ENCODE data around the gene DACT2. TPM values are rescaled to one million over a fixed set of nuclear protein-coding genes. Genes with fewer than 3 reads are reported as not detected.

DACT2 gene
- total and polyA plus RNA-seq, 2 experiments from 2014 or later = not detected

- H3K4me2 ChIP-seq (ENCODE audit: unreplicated experiment) = no peak overlapping the region
- DNase-seq = no peak
- H3K36me3 ChIP-seq (ENCODE audit: low read depth) = no peaks in the 10 kb centered on the region
- H3K4me3 ChIP-seq = no peak overlapping the region
- H3K27me3 ChIP-seq (replicated peaks; ENCODE audit: insufficient read depth) = no peaks in the 10 kb centered on the region; the same call in 1 of the 2 replicates
- in situ Hi-C loops (cut with MboI) = no loop called here
- no peaks in the 10 kb centered on the region for H3K9me3 ChIP-seq (ENCODE audit: low read depth)
- TF ChIP-seq EZH2phosphoT487 (IDR thresholded peaks at IDR 0.05; ENCODE audit: insufficient read depth, low read depth) (no peak), EZH2 (IDR thresholded peaks at IDR 0.05; ENCODE audit: insufficient read depth, poor library complexity, severe bottlenecking) (no peak)
- WGBS, 2 experiments (ENCODE audit: low coverage in 1 of 2, low lambda C conversion rate in 2 of 2, missing lambda C conversion rate in 2 of 2) = 56 to 63% methylated on average over 12 of the region's 12 CpGs
- no peaks in the 10 kb centered on the region for H3K9me2 ChIP-seq (ENCODE audit: insufficient read depth)
- no peak overlapping the region for H3K27ac ChIP-seq
- H3K79me2 ChIP-seq (ENCODE audit: insufficient read depth) = no peaks in the 10 kb centered on the region
- no peaks in the 10 kb centered on the region for H3K4me1 ChIP-seq (ENCODE audit: insufficient read depth)
- no peaks in the 10 kb centered on the region for H3F3A ChIP-seq (ENCODE audit: insufficient read depth)
- no peaks in the 10 kb centered on the region for H4K20me1 ChIP-seq (ENCODE audit: insufficient read depth)
- no peak overlapping the region for H2AFZ ChIP-seq
- H3K9ac ChIP-seq = no peak overlapping the region
These were observed 1.5 kb downstream of the DACT2 start for GRCh38 chr6:168318090-168318489.

- Histone ChIP-seq H3K4me2 (ENCODE audit: unreplicated experiment) (no peak overlapping the region), H3K9ac (no peak overlapping the region), H4K20me1 (ENCODE audit: insufficient read depth) (no peaks in the 10 kb centered on the region), H2AFZ (no peak overlapping the region), H3K4me3 (no peak overlapping the region), H3K27me3 (replicated peaks; ENCODE audit: insufficient read depth) (no peaks in the 10 kb centered on the region; the same call in 1 of the 2 replicates), H3K36me3 (ENCODE audit: low read depth) (no peaks in the 10 kb centered on the region), H3K79me2 (ENCODE audit: insufficient read depth) (no peaks in the 10 kb centered on the region), H3K4me1 (ENCODE audit: insufficient read depth) (no peaks in the 10 kb centered on the region), H3K9me2 (ENCODE audit: insufficient read depth) (no peaks in the 10 kb centered on the region), H3K27ac (no peak overlapping the region), H3K9me3 (ENCODE audit: low read depth) (no peaks in the 10 kb centered on the region), H3F3A (ENCODE audit: insufficient read depth) (no peaks in the 10 kb centered on the region)
- no peak for DNase-seq
- 67 to 71% methylated on average over 5 of the region's 5 CpGs for WGBS, 2 experiments (ENCODE audit: low coverage in 1 of 2, low lambda C conversion rate in 2 of 2, missing lambda C conversion rate in 2 of 2)
- in situ Hi-C loops (cut with MboI) = no loop called here
- TF ChIP-seq EZH2 (IDR thresholded peaks at IDR 0.05; ENCODE audit: insufficient read depth, poor library complexity, severe bottlenecking) (no peak), EZH2phosphoT487 (IDR thresholded peaks at IDR 0.05; ENCODE audit: insufficient read depth, low read depth) (no peak)
These were observed 4.0 kb downstream of the DACT2 start for GRCh38 chr6:168315596-168315995.

DNA sequence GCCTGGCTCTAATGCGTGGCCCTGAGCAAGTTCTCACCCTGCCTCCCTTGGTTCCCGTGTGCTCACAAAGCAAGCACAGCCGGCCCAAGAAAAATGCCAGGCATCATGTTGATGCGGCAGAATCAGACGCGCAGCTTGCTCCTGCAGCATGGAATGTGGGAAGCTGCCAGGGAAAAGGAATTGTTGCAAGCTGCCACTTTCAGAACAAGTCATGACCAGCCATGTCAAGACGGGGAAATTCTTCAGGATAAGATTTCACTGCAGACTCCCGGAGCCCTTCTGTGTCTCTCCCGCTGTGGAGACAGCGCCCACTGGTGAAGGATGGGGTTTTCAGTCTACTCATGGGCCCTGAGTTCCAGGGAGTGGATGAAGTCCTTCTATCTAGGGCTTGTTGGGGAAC lies 4.6 kb downstream of the DACT2 start:
- DNase-seq = peak; percentile 12
- Histone ChIP-seq H3F3A (ENCODE audit: insufficient read depth) (no peaks in the 10 kb centered on the region), H3K27ac (no peak overlapping the region), H3K4me2 (ENCODE audit: unreplicated experiment) (no peak overlapping the region), H3K4me3 (no peak overlapping the region), H3K9me2 (ENCODE audit: insufficient read depth) (no peaks in the 10 kb centered on the region), H3K4me1 (ENCODE audit: insufficient read depth) (no peaks in the 10 kb centered on the region), H4K20me1 (ENCODE audit: insufficient read depth) (no peaks in the 10 kb centered on the region), H2AFZ (no peak overlapping the region), H3K9me3 (ENCODE audit: low read depth) (no peaks in the 10 kb centered on the region), H3K79me2 (ENCODE audit: insufficient read depth) (no peaks in the 10 kb centered on the region), H3K9ac (no peak overlapping the region), H3K27me3 (replicated peaks; ENCODE audit: insufficient read depth) (no peaks in the 10 kb centered on the region; the same call in 1 of the 2 replicates), H3K36me3 (ENCODE audit: low read depth) (no peaks in the 10 kb centered on the region)
- TF ChIP-seq EZH2 (IDR thresholded peaks at IDR 0.05; ENCODE audit: insufficient read depth, poor library complexity, severe bottlenecking) = no peak
- TF ChIP-seq EZH2phosphoT487 (IDR thresholded peaks at IDR 0.05; ENCODE audit: insufficient read depth, low read depth) = no peak
- in situ Hi-C loops (cut with MboI) = no loop called here
- 9 to 14% methylated on average over 10 of the region's 10 CpGs for WGBS, 2 experiments (ENCODE audit: low coverage in 1 of 2, low lambda C conversion rate in 2 of 2, missing lambda C conversion rate in 2 of 2)

- H3F3A ChIP-seq (ENCODE audit: insufficient read depth) = no peaks in the 10 kb centered on the region
- H3K4me1 ChIP-seq (ENCODE audit: insufficient read depth) = no peaks in the 10 kb centered on the region
- no peak overlapping the region for H3K9ac ChIP-seq
- no peak overlapping the region for H3K4me3 ChIP-seq
- no peaks in the 10 kb centered on the region; the same call in 1 of the 2 replicates for H3K27me3 ChIP-seq (replicated peaks; ENCODE audit: insufficient read depth)
- no peaks in the 10 kb centered on the region for H4K20me1 ChIP-seq (ENCODE audit: insufficient read depth)
- H2AFZ ChIP-seq = no peak overlapping the region
- H3K36me3 ChIP-seq (ENCODE audit: low read depth) = no peaks in the 10 kb centered on the region
- no peaks in the 10 kb centered on the region for H3K79me2 ChIP-seq (ENCODE audit: insufficient read depth)
- 67 to 68% methylated on average over 11 to 12 of the region's 12 CpGs for WGBS, 2 experiments (ENCODE audit: low coverage in 1 of 2, low lambda C conversion rate in 2 of 2, missing lambda C conversion rate in 2 of 2)
- in situ Hi-C loops (cut with MboI) = no loop called here
- no peak for DNase-seq
- TF ChIP-seq EZH2 (IDR thresholded peaks at IDR 0.05; ENCODE audit: insufficient read depth, poor library complexity, severe bottlenecking) (no peak), EZH2phosphoT487 (IDR thresholded peaks at IDR 0.05; ENCODE audit: insufficient read depth, low read depth) (no peak)
- no peak overlapping the region for H3K4me2 ChIP-seq (ENCODE audit: unreplicated experiment)
- H3K9me2 ChIP-seq (ENCODE audit: insufficient read depth) = no peaks in the 10 kb centered on the region
- H3K9me3 ChIP-seq (ENCODE audit: low read depth) = no peaks in the 10 kb centered on the region
- H3K27ac ChIP-seq = no peak overlapping the region
These were observed 5.6 kb downstream of the DACT2 start for GRCh38 chr6:168314021-168314420.

Measured in GM23248 (cell line).